HEK293 (cell line): Measurements from ENCODE around the gene MYO18B.

ENCODE experiments used
- CTCF ChIA-PET: fragments of 350-600 bp; formaldehyde crosslinking; extraction: SDS; loops from one replicate; lab custom pipeline; 2021; ENCODE audit warnings: antibody characterized with exemption; lab: Yijun Ruan, JAX
- POLR2A ChIA-PET: fragments of 300-600 bp; formaldehyde crosslinking; extraction: SDS; loops from one replicate; lab custom pipeline; 2020; ENCODE audit warnings: antibody characterized with exemption, inconsistent platforms; lab: Yijun Ruan, JAX
- H3K27ac ChIP-seq: fragments of 200-500 bp; sonication (Bioruptor generic); 2 replicates; pipeline ENCODE4 v1.5.1; 2014; ENCODE audit warnings: low read depth, low read length, control low read depth, inconsistent platforms; ENCODE audit errors: extremely low read depth
- H3K36me3 ChIP-seq, 2 experiments: fragments of 200-500 bp in 1 of 2; sonication (Bioruptor generic) in 1 of 2; 1 replicate in 1 of 2; 2 replicates in 1 of 2; pipeline ENCODE4 v1.5.1; 2014 to 2017; ENCODE audit warnings: inconsistent platforms in 2 of 2, low read length in 2 of 2; ENCODE audit not compliant: control insufficient read depth in 2 of 2, insufficient read depth in 1 of 2
- H3K4me1 ChIP-seq: fragments of 200-500 bp; sonication (Bioruptor generic); 2 replicates; pipeline ENCODE4 v1.5.1; 2014; ENCODE audit warnings: mild to moderate bottlenecking, low read length, inconsistent platforms; ENCODE audit not compliant: control insufficient read depth, insufficient read depth
- H3K4me3 ChIP-seq: 2 replicates; pipeline ENCODE4 v1.5.1; 2011; ENCODE audit warnings: low read depth, mild to moderate bottlenecking, control low read depth, low read length, moderate library complexity
- H3K9me3 ChIP-seq: fragments of 200-500 bp; sonication (Bioruptor generic); 2 replicates; pipeline ENCODE4 v1.5.1; 2014; ENCODE audit warnings: low read depth, low read length, inconsistent platforms; ENCODE audit not compliant: control insufficient read depth, insufficient read depth
- FEZF1 ChIP-seq: fragments of 450-650 bp; formaldehyde crosslinking; IDR thresholded peaks from 2 replicates; pipeline ENCODE4 v1.5.1; 2016; ENCODE audit warnings: missing biosample characterization, missing genetic modification characterization
- HOXD13 ChIP-seq: sonication (generic); formaldehyde crosslinking; IDR thresholded peaks from 2 replicates; pipeline ENCODE4 v1.8.0; 2022; ENCODE audit warnings: missing genetic modification reagents, borderline replicate concordance
- KLF8 ChIP-seq: fragments of 450-650 bp; formaldehyde crosslinking; IDR thresholded peaks from 2 replicates; pipeline ENCODE4 v1.5.1; 2016; ENCODE audit warnings: missing biosample characterization, missing genetic modification characterization
- TRIM28 ChIP-seq: IDR thresholded peaks from 2 replicates; pipeline ENCODE4 v1.6.1; 2011; ENCODE audit warnings: low read length, control low read depth, borderline replicate concordance
- ZEB2 ChIP-seq: fragments of 450-650 bp; formaldehyde crosslinking; IDR thresholded peaks from 2 replicates; pipeline ENCODE4 v1.5.1; 2016; ENCODE audit warnings: missing biosample characterization, missing genetic modification characterization
- ZFP37 ChIP-seq: fragments of 450-650 bp; formaldehyde crosslinking; IDR thresholded peaks from 2 replicates; pipeline ENCODE4 v1.5.1; 2016; ENCODE audit warnings: missing biosample characterization, missing genetic modification characterization
- ZIC2 ChIP-seq: fragments of 450-650 bp; formaldehyde crosslinking; IDR thresholded peaks from 2 replicates; pipeline ENCODE4 v1.5.1; 2016; ENCODE audit warnings: missing biosample characterization, missing genetic modification characterization
- ZNF10 ChIP-seq: fragments of 450-650 bp; formaldehyde crosslinking; IDR thresholded peaks from 2 replicates; pipeline ENCODE4 v1.5.1; 2017; ENCODE audit warnings: missing biosample characterization, missing genetic modification characterization
- ZNF202 ChIP-seq: fragments of 450-650 bp; formaldehyde crosslinking; IDR thresholded peaks from 2 replicates; pipeline ENCODE4 v1.5.1; 2016; ENCODE audit warnings: missing biosample characterization, missing genetic modification characterization, borderline replicate concordance
- ZNF221 ChIP-seq: fragments of 450-650 bp; formaldehyde crosslinking; IDR thresholded peaks from 2 replicates; pipeline ENCODE4 v1.5.1; 2017; ENCODE audit warnings: missing biosample characterization, missing genetic modification characterization, borderline replicate concordance
- ZNF311 ChIP-seq: fragments of 450-650 bp; formaldehyde crosslinking; IDR thresholded peaks from 2 replicates; pipeline ENCODE4 v1.5.1; 2017; ENCODE audit warnings: missing biosample characterization, missing genetic modification characterization, borderline replicate concordance
- ZNF324 ChIP-seq: fragments of 450-650 bp; formaldehyde crosslinking; IDR thresholded peaks from 2 replicates; pipeline ENCODE4 v1.5.1; 2016; ENCODE audit warnings: missing biosample characterization, missing genetic modification characterization
- ZNF600 ChIP-seq: fragments of 450-650 bp; formaldehyde crosslinking; IDR thresholded peaks from 2 replicates; pipeline ENCODE4 v1.5.1; 2016; ENCODE audit warnings: missing biosample characterization, missing genetic modification characterization
- ZNF792 ChIP-seq: fragments of 450-650 bp; formaldehyde crosslinking; IDR thresholded peaks from 2 replicates; pipeline ENCODE4 v1.5.1; 2016; ENCODE audit warnings: missing biosample characterization, missing genetic modification characterization
- ZSCAN30 ChIP-seq: fragments of 450-650 bp; IDR thresholded peaks from 2 replicates; pipeline ENCODE4 v1.5.1; 2018; ENCODE audit warnings: missing biosample characterization, mild to moderate bottlenecking, missing genetic modification characterization, moderate library complexity
- TF ChIP-seq, protein P1 (sequence below): fragments of 450-650 bp; IDR thresholded peaks from 2 replicates; pipeline ENCODE4 v1.5.1; 2018; ENCODE audit warnings: missing biosample characterization, mild to moderate bottlenecking, missing genetic modification characterization
- TF ChIP-seq, protein P2 (sequence below): fragments of 450-650 bp; formaldehyde crosslinking; IDR thresholded peaks from 2 replicates; pipeline ENCODE4 v1.5.1; 2017; ENCODE audit warnings: missing biosample characterization, missing genetic modification characterization
- TF ChIP-seq, protein P3 (sequence below): fragments of 450-650 bp; formaldehyde crosslinking; IDR thresholded peaks from 2 replicates; pipeline ENCODE4 v1.5.1; 2016; ENCODE audit warnings: missing biosample characterization, missing genetic modification characterization
- TF ChIP-seq, protein P4 (sequence below): fragments of 450-650 bp; formaldehyde crosslinking; IDR thresholded peaks from 2 replicates; pipeline ENCODE4; 2016; ENCODE audit warnings: missing biosample characterization, missing genetic modification characterization
- TF ChIP-seq, protein P5 (sequence below): fragments of 450-650 bp; formaldehyde crosslinking; IDR thresholded peaks from 2 replicates; pipeline ENCODE4 v1.5.1; 2016; ENCODE audit warnings: missing biosample characterization, missing genetic modification characterization

Gene MYO18B

DNA sequence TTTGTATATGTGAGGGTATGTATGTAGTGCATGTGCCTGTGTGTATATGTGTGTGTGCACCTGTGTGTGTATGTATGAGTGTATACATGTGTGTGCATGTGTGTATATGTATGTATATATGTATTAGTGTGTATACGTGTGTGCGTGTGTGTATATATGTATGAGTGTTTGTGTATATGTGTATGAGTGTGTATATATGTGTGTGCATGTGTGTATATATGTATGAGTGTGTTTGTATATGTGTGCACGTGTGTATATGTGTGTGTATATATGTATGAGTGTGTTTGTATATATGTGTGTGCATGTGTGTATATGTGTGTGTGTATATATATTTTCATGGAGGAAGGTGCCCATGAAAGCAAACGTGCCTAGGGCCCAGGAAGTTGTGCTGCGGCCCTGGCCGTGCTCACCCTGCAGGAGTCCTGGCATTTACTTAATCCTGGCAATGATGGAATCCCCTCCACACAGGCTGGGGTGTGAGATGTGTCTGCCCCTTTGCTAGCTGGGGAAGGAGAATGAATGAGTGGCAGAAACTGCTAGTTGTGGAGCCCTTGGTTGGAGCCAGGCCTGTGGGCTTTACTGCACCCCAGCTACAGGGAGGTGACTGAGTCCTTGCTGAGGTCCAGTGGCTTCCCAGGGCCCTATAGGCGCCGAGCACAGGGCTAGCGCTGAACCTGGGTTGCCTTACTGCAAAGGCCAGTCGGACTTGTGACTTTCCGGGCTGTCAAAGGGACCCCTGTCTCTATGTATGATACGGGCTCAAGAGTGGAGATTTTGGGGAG lies 97.2 kb downstream of the MYO18B start:
- ChIA-PET POLR2A (interaction anchor here (0.5 kb wide), 1 partner anchor 30 kb away, joined by 3 read pairs; no protein-coding TSS in a partner anchor), CTCF (no interaction called here)
- Histone ChIP-seq H3K27ac (no peak overlapping the region), H3K36me3 (no peaks in the 10 kb centered on the region), H3K4me3 (no peak overlapping the region), H3K9me3 (no peaks in the 10 kb centered on the region), H3K4me1 (no peaks in the 10 kb centered on the region)
- TF ChIP-seq, protein P1, sequence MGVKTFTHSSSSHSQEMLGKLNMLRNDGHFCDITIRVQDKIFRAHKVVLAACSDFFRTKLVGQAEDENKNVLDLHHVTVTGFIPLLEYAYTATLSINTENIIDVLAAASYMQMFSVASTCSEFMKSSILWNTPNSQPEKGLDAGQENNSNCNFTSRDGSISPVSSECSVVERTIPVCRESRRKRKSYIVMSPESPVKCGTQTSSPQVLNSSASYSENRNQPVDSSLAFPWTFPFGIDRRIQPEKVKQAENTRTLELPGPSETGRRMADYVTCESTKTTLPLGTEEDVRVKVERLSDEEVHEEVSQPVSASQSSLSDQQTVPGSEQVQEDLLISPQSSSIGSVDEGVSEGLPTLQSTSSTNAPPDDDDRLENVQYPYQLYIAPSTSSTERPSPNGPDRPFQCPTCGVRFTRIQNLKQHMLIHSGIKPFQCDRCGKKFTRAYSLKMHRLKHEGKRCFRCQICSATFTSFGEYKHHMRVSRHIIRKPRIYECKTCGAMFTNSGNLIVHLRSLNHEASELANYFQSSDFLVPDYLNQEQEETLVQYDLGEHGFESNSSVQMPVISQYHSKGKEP = no peak
- TF ChIP-seq, protein P2, sequence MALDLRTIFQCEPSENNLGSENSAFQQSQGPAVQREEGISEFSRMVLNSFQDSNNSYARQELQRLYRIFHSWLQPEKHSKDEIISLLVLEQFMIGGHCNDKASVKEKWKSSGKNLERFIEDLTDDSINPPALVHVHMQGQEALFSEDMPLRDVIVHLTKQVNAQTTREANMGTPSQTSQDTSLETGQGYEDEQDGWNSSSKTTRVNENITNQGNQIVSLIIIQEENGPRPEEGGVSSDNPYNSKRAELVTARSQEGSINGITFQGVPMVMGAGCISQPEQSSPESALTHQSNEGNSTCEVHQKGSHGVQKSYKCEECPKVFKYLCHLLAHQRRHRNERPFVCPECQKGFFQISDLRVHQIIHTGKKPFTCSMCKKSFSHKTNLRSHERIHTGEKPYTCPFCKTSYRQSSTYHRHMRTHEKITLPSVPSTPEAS (tag by site-specific recombination) = peak; percentile 62

DNA sequence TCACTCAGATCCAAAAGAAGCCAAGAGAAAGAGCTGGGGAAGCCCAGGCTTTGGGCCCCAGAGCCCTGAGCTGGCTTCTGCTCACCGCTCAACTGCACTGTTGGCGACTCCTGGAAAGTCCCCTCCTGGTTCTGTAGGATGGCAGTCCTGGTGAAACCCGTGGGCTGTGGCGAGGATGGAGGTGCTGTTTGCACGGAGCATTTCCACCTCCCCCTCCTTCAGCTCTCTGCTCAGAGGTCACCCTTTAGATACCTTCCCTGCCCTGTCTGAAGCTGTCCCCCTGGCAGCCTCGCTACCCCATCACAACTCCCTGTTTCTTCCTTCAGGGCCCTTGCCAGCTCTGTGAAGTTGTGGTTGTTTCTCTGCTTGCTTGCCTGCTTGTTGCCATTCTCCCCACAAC lies 97.8 kb downstream of the MYO18B start:
- TF ChIP-seq HOXD13 (CRISPR knock-in tag) (no peak), ZNF202 (tag by site-specific recombination) (no peak), ZNF10 (tag by site-specific recombination) (no peak), FEZF1 (tag by site-specific recombination) (no peak), TRIM28 (no peak), ZNF221 (no peak), ZNF324 (tag by site-specific recombination) (no peak), ZNF311 (tag by site-specific recombination) (no peak), ZEB2 (tag by site-specific recombination) (no peak), ZNF600 (tag by site-specific recombination) (no peak), ZIC2 (tag by site-specific recombination) (no peak), KLF8 (tag by site-specific recombination) (no peak), ZNF792 (tag by site-specific recombination) (no peak), ZFP37 (no peak), ZSCAN30 (no peak)
- TF ChIP-seq, protein P3, sequence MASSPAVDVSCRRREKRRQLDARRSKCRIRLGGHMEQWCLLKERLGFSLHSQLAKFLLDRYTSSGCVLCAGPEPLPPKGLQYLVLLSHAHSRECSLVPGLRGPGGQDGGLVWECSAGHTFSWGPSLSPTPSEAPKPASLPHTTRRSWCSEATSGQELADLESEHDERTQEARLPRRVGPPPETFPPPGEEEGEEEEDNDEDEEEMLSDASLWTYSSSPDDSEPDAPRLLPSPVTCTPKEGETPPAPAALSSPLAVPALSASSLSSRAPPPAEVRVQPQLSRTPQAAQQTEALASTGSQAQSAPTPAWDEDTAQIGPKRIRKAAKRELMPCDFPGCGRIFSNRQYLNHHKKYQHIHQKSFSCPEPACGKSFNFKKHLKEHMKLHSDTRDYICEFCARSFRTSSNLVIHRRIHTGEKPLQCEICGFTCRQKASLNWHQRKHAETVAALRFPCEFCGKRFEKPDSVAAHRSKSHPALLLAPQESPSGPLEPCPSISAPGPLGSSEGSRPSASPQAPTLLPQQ (tag by site-specific recombination) = no peak
- TF ChIP-seq, protein P4, sequence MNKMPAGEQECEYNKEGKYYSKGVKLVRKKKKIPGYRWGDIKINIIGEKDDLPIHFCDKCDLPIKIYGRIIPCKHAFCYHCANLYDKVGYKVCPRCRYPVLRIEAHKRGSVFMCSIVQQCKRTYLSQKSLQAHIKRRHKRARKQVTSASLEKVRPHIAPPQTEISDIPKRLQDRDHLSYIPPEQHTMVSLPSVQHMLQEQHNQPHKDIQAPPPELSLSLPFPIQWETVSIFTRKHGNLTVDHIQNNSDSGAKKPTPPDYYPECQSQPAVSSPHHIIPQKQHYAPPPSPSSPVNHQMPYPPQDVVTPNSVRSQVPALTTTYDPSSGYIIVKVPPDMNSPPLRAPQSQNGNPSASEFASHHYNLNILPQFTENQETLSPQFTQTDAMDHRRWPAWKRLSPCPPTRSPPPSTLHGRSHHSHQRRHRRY (tag by site-specific recombination) = no peak
- TF ChIP-seq, protein P5, sequence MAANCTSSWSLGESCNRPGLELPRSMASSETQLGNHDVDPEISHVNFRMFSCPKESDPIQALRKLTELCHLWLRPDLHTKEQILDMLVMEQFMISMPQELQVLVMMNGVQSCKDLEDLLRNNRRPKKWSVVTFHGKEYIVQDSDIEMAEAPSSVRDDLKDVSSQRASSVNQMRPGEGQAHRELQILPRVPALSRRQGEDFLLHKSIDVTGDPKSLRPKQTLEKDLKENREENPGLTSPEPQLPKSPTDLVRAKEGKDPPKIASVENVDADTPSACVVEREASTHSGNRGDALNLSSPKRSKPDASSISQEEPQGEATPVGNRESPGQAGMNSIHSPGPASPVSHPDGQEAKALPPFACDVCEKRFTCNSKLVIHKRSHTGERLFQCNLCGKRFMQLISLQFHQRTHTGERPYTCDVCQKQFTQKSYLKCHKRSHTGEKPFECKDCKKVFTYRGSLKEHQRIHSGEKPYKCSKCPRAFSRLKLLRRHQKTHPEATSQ = no peak
- TF ChIP-seq, protein P1 = no peak
- H3K4me1 ChIP-seq = no peaks in the 10 kb centered on the region
- H3K9me3 ChIP-seq = no peaks in the 10 kb centered on the region
- no peaks in the 10 kb centered on the region for H3K36me3 ChIP-seq
- no peak overlapping the region for H3K4me3 ChIP-seq
- no peak overlapping the region for H3K27ac ChIP-seq
- ChIA-PET CTCF (no interaction called here), POLR2A (no interaction called here)
